HG02970 (cell line): Measurements from ENCODE around the gene SRPK2.
"Not testable (repeated sequence)": the region's sequence is repeated elsewhere in the genome, so short reads cannot be mapped to it uniquely, and the experiment has no call there.

Source experiments
- ATAC-seq: cut with Tn5 transposase; IDR thresholded peaks from one replicate; pipeline ENCODE4 v1.9.1; 2021; ENCODE audit warnings: mild to moderate bottlenecking, moderate library complexity, moderate number of reproducible peaks; ENCODE audit not compliant: unreplicated experiment, low FRiP score

Gene SRPK2

GRCh38 chr7:105388356-105389087, at the start of gene SRPK2:
SRPK2 (minus strand) TSS chr7:105388921.
- no peak for ATAC-seq

- ATAC-seq, result no peak
Observed at GRCh38 chr7:105438254-105438653, 49.5 kb upstream of the SRPK2 start.

GRCh38 chr7:105437356-105437755, 48.6 kb upstream of the SRPK2 start:
- not testable (repeated sequence) for ATAC-seq

GRCh38 chr7:105429746-105430612, 41.3 kb upstream of the SRPK2 start:
- no peak for ATAC-seq

GRCh38 chr7:105426606-105427146, 38.0 kb upstream of the SRPK2 start:
- ATAC-seq, result no peak

GRCh38 chr7:105423987-105424386, 35.3 kb upstream of the SRPK2 start:
- no peak for ATAC-seq

GRCh38 chr7:105413887-105414437, 25.2 kb upstream of the SRPK2 start:
- ATAC-seq, result no peak

GRCh38 chr7:105410774-105411173, 22.1 kb upstream of the SRPK2 start:
- ATAC-seq, result not testable (repeated sequence)

- ATAC-seq, result not testable (repeated sequence)
Observed at GRCh38 chr7:105409775-105410174, 21.1 kb upstream of the SRPK2 start.

GRCh38 chr7:105408791-105409410, 20.2 kb upstream of the SRPK2 start:
- no peak for ATAC-seq

GRCh38 chr7:105403128-105403527, 14.4 kb upstream of the SRPK2 start:
- ATAC-seq, result no peak

- ATAC-seq, result no peak
Observed at GRCh38 chr7:105402221-105403095, 13.7 kb upstream of the SRPK2 start.

- ATAC-seq, result no peak
Observed at GRCh38 chr7:105399043-105399725, 10.5 kb upstream of the SRPK2 start.

GRCh38 chr7:105396566-105396965, 7.8 kb upstream of the SRPK2 start:
- ATAC-seq, result no peak

GRCh38 chr7:105391429-105391828, 2.7 kb upstream of the SRPK2 start:
- ATAC-seq, result no peak

GRCh38 chr7:105389889-105390288, 1.2 kb upstream of the SRPK2 start:
- no peak for ATAC-seq

- no peak for ATAC-seq
Observed at GRCh38 chr7:105389088-105389650, 448 bp upstream of the SRPK2 start.

- ATAC-seq, result no peak
Observed at GRCh38 chr7:105387508-105388355, 989 bp downstream of the SRPK2 start.
